Measurements from ENCODE around the gene NDFIP2.

Gene NDFIP2

GRCh38 chr13:79442221-79442620, 38.7 kb upstream of the NDFIP2 start:
- DNase-seq (ENCODE audit: low spot score): no peak
- TF ChIP-seq, protein P1, sequence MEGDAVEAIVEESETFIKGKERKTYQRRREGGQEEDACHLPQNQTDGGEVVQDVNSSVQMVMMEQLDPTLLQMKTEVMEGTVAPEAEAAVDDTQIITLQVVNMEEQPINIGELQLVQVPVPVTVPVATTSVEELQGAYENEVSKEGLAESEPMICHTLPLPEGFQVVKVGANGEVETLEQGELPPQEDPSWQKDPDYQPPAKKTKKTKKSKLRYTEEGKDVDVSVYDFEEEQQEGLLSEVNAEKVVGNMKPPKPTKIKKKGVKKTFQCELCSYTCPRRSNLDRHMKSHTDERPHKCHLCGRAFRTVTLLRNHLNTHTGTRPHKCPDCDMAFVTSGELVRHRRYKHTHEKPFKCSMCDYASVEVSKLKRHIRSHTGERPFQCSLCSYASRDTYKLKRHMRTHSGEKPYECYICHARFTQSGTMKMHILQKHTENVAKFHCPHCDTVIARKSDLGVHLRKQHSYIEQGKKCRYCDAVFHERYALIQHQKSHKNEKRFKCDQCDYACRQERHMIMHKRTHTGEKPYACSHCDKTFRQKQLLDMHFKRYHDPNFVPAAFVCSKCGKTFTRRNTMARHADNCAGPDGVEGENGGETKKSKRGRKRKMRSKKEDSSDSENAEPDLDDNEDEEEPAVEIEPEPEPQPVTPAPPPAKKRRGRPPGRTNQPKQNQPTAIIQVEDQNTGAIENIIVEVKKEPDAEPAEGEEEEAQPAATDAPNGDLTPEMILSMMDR (IDR thresholded peaks at IDR 0.05; ENCODE audit: extremely low read depth, missing control alignments): no peak

- DNase-seq (ENCODE audit: low spot score): no peak
- TF ChIP-seq, protein P1 (IDR thresholded peaks at IDR 0.05; ENCODE audit: extremely low read depth, missing control alignments): no peak
These were observed 38.2 kb upstream of the NDFIP2 start for GRCh38 chr13:79442706-79443105.

DNA sequence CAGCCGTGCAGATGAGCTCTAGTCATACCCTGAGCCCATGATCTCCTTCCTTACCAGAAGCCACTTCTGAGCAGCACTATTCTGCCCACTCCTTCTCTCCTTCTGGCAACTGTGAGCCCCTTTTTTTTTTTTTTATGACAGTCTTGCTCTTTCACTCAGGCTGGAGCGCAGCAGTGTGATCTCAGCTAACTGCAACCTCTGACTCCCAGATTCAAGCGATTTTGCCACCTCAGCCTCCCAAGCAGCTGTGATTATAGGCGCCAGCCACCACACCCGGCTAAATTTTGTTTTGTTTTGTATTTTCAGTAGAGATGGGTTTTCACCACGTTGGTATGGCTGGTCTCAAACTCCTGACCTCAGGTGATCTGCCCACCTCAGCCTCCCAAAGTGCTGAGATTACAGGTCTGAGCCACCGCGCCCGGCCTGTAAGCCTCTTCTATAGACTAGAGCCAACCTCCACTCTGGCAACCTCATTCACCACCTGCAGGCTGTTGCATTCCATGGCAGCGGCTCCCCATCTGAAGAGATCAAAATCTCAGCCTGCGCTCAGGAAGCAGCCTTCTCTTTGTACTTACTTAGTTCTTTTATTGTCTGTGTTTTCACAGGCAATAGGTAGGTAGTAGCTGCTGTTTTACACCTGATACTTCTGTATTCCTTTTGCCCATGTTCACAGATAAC, 34.8 kb upstream of the NDFIP2 start:
- DNase-seq (ENCODE audit: low spot score): no peak
- TF ChIP-seq, protein P1 (IDR thresholded peaks at IDR 0.05; ENCODE audit: extremely low read depth, missing control alignments): no peak

- DNase-seq (ENCODE audit: low spot score): no peak
- TF ChIP-seq, protein P1 (IDR thresholded peaks at IDR 0.05; ENCODE audit: extremely low read depth, missing control alignments): no peak
These were observed 33.8 kb upstream of the NDFIP2 start for GRCh38 chr13:79447141-79447540.

GRCh38 chr13:79447741-79448140, 33.2 kb upstream of the NDFIP2 start:
- DNase-seq (ENCODE audit: low spot score): no peak
- TF ChIP-seq, protein P1 (IDR thresholded peaks at IDR 0.05; ENCODE audit: extremely low read depth, missing control alignments): no peak

- DNase-seq (ENCODE audit: low spot score): no peak
- TF ChIP-seq, protein P1 (IDR thresholded peaks at IDR 0.05; ENCODE audit: extremely low read depth, missing control alignments): no peak
These were observed 32.5 kb upstream of the NDFIP2 start for GRCh38 chr13:79448413-79448812.

DNA sequence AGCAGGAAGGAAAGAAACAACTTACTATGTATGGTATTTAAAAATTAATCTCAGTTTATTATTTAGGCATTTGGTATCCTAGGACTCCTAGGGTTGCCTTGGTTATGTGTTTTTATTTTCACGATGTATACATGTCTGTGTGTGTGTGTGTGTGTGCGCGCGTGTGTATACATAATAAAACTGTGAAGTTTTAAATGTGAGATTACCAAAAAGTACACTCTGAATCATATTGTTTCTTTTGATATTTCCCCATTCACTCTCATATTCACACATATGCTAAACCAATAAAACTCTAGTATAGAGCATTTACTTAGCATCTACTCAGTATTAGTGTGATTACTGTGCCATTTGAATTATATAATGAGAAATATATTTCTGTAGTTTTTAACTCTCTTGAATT, 30.8 kb upstream of the NDFIP2 start:
- TF ChIP-seq, protein P1 (IDR thresholded peaks at IDR 0.05; ENCODE audit: extremely low read depth, missing control alignments): no peak

More for the DNA sequence above, 30.8 kb upstream of the NDFIP2 start:
- DNase-seq (ENCODE audit: low spot score): no peak

Data from GM20000 (cell line).